Epithelial cell of proximal tubule (primary cell): Measurements from ENCODE around the gene ADGRA3. TPM values are rescaled to one million over a fixed set of nuclear protein-coding genes. Genes with fewer than 3 reads are reported as not detected.
"Not testable (repeated sequence)": the region's sequence is repeated elsewhere in the genome, so short reads cannot be mapped to it uniquely, and the experiment has no call there.

Source experiments
- DNase-seq: peaks from one replicate; pipeline ENCODE4 v3.0.0-alpha.2; 2011; ENCODE audit warnings: low read depth
- H3K4me3 ChIP-seq: 2 replicates; pipeline ENCODE4 v1.5.1; 2011; ENCODE audit warnings: low read depth, mild to moderate bottlenecking, low read length
- CTCF ChIP-seq: conservative IDR thresholded peaks from 2 replicates; pipeline ENCODE4 v1.5.1; 2012; ENCODE audit warnings: low read depth, mild to moderate bottlenecking, low read length
- total RNA-seq: library from RNA; depleted of rRNA; stranded (reverse); fragments of >200 nt; gene quantifications from 2 replicates; pipeline ENCODE4 v1.2.3, GENCODE V29; 2015

ADGRA3 gene
- total RNA-seq, 1 donor from 2014 or later: 35.3 TPM

DNA sequence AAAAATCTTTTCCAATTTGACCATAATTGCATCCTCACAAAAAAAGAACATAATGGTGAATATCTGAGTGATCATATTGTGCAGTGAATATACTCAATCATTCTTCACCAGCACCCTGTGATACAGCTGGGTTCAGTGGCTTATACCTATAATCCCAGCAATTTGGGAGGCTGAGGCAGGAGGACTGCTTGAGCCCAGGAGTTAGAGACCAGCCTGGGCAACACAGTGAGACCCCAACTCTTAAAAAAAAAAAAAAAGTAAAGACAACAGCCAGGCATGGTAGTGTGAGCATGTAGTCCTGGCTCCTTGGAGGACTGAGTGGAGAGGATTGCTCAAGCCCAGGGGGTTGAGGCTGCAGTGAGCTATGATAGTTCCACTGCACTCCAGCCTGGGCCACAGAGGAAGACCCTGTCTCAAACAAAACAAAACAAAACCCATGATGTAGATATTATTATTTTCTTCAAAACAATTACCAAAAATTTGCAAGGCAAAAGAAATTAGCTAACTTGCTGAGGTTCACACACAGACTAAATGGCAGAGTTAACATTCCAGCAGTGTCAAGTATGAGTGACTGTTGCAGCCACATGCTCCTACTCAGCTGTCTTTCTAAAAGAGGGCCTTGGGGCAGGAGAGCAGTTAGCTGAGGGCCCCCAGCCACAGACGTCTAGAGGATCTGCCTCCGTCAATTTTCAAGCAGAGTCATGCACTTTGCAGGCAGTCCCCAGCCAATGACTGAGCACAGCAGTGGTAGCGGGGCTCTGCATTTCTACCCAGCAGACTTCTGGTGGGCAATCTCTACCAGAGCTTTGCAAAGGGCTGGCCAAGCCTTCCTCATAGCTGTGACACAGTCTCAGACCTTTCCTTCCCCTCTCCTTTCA, 33.4 kb downstream of the ADGRA3 start:
- no peak for DNase-seq
- H3K4me3 ChIP-seq: no peak overlapping the region
- TF ChIP-seq CTCF: no peak

DNA sequence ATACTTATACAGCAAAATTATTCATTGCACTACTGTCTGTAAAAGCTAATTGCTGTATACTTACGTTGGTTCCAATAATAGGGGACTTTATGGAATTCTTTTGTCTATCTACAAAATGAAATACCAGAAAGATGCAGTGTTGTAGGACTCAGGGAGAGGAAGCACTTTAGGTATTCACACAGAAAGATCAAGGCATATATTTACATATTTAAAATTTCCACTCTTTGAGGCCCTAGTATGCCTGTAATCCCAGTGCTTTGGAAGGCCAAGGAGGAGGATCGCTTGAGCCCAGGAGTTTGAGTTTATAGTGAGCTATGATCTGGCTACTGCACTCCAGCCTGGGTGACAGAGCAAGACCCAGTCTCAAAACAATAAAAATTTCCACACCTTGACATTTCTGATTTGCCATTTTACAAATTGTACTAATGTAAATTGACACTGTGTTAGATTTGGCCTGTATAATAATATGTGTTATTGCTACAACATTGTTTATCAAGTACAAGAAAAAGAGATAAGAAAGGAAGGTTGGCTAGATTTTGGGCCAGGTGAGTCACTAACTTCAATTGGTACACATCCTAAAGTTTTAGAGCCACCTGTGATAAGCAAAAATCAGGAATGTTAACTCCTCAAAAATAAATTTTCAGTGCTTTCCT, 35.1 kb downstream of the ADGRA3 start:
- TF ChIP-seq CTCF: no peak
- H3K4me3 ChIP-seq: no peak overlapping the region
- DNase-seq: no peak

DNA sequence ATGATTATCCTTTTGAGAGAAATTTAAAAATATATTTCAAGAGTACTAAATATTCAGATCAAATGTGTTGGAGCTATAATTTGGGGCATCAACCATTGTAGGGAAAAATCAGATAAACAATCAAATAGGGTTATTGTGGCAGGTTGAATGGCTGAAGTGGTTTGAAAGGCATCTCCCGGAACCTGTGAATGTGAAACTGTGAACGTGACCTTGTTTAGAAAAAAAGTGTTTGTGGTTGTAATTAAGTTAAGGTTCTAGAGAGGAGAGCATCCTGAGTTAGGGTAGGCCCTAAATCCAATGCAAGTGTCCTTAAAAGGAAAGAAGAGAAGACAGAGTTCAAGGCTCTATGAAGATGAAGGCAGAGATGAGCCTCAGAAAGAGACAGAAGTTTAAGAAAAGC, 37.4 kb downstream of the ADGRA3 start:
- H3K4me3 ChIP-seq: no peak overlapping the region
- no peak for DNase-seq
- no peak for TF ChIP-seq CTCF

- DNase-seq: no peak
- H3K4me3 ChIP-seq: no peak overlapping the region
These were observed 38.1 kb downstream of the ADGRA3 start for GRCh38 chr4:22477813-22478182.

DNA sequence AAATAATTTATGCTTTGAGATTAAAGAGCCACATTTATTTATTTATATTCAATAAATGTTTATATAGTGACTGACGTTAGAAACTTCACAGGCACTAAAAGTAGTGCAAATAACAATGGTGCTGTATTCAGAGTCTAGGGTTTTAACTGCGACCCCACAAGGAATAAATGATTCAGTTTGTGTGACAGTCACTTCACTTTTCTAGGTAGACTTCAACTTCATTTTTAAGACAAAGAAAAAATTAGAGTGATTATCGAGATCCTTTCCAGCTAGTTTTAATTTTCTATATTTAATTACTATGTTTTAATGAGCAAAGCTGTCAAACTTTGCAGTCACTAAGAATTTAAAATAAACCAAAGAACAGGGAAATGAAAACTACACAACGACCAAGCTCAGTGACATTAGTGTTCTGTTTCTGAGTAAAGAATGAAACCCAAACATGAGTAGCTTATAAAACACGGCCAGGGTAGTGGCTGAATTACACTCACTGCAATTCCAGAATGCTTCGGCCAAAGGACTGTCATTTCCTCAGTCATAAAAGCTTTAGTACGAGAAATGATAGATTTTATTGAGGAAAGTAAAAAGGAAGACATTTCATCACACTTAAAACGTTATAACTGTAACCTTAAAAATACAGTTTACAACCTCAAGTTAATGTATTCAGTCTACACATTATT, 38.6 kb downstream of the ADGRA3 start:
- H3K4me3 ChIP-seq: no peak overlapping the region
- no peak for TF ChIP-seq CTCF
- DNase-seq: no peak

More at GRCh38 chr4:22477813-22478182, 38.1 kb downstream of the ADGRA3 start:
- TF ChIP-seq CTCF: no peak

DNA sequence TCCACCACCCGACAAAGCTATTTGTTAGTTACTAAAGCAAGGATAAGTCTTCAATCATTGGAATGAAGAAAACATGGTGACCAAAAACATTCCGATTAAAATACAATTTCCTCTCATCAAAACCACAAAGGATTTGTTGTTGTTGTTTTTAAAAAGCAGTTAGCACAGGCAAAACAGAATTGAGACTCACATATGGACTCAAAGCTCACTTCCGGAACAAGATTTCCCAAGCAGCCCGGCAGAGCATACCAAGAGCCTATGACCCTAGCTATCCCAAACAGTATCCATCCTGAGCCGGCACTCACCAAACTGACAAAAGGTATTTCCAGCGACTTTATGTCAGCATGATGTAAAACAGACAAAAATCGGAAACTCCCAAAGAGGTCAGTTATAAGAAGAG, 39.9 kb downstream of the ADGRA3 start:
- DNase-seq: no peak
- H3K4me3 ChIP-seq: no peak overlapping the region
- no peak for TF ChIP-seq CTCF

- DNase-seq, H3K4me3 ChIP-seq: not testable (repeated sequence)
These were observed 40.6 kb downstream of the ADGRA3 start for GRCh38 chr4:22475311-22475646.
